Vagina (tissue), 2 donors: ENCODE data around the gene FRMPD4. TPM values are rescaled to one million over a fixed set of nuclear protein-coding genes. Genes with fewer than 3 reads are reported as not detected.

ENCODE experiments used
- DNase-seq, 2 donors: peaks; one replicate each; pipeline ENCODE4 v3.0.0-alpha.2; 2017; ENCODE audit errors: extremely low spot score in 2 of 2
- H3K27ac ChIP-seq: fragments of 200-600 bp; sonication (generic); one replicate; pipeline ENCODE4 v1.5.1; 2019
- H3K27me3 ChIP-seq: fragments of 200-600 bp; sonication (generic); one replicate; pipeline ENCODE4 v1.5.1; 2019
- H3K36me3 ChIP-seq, 2 donors: fragments of 200-600 bp; sonication (generic); one replicate each; pipeline ENCODE4 v1.5.1; 2017 to 2019
- H3K4me1 ChIP-seq: fragments of 200-600 bp; sonication (generic); one replicate; pipeline ENCODE4 v1.5.1; 2019
- H3K4me3 ChIP-seq, 2 donors: fragments of 200-600 bp; sonication (generic); 1 replicate in 1 of 2; 2 replicates in 1 of 2; pipeline ENCODE4 v1.5.1; 2016 to 2019
- H3K9me3 ChIP-seq: fragments of 200-600 bp; sonication (generic); one replicate; pipeline ENCODE4 v1.5.1; 2019
- CTCF ChIP-seq, 3 experiments: fragments of 450-650 bp in 2 of 3; fragments of 200-600 bp in 1 of 3; sonication (generic) in 1 of 3; IDR thresholded peaks; one replicate each; pipeline ENCODE4 v1.5.1; 2017 to 2019; ENCODE audit warnings: antibody characterized with exemption in 3 of 3, mild to moderate bottlenecking in 2 of 3, moderate library complexity in 2 of 3
- POLR2A ChIP-seq, 2 donors: fragments of 450-650 bp; IDR thresholded peaks; one replicate each; pipeline ENCODE4 v1.6.1; 2017; ENCODE audit warnings: antibody characterized with exemption in 2 of 2, mild to moderate bottlenecking in 2 of 2, moderate library complexity in 2 of 2
- POLR2AphosphoS5 ChIP-seq, 2 donors: sonication (generic); formaldehyde crosslinking; IDR thresholded peaks; one replicate each; pipeline ENCODE4 v1.9.0; 2017; ENCODE audit warnings: antibody characterized with exemption in 2 of 2, mild to moderate bottlenecking in 2 of 2, low read depth in 1 of 2; ENCODE audit not compliant: insufficient read depth in 1 of 2
- intact Hi-C: fragments of 100-400 bp; cut with DNase I; formaldehyde crosslinking; loops from one replicate; pipeline ENCODE4 v1.15.1; 2023
- total RNA-seq: library from RNA; depleted of rRNA; stranded (reverse); fragments of >200 nt; gene quantifications from one replicate; pipeline ENCODE4 v1.2.3, GENCODE V29; 2016

Gene FRMPD4
- total RNA-seq, 1 donor from 2014 or later = not detected

GRCh38 chrX:12614266-12614665, 476.0 kb downstream of the FRMPD4 start:
- intact Hi-C loops = no loop called here
- Histone ChIP-seq H3K9me3 (no peaks in the 10 kb centered on the region), H3K4me3 (no peak overlapping the region), H3K4me1 (no peaks in the 10 kb centered on the region), H3K27me3 (no peaks in the 10 kb centered on the region), H3K36me3 (no peaks in the 10 kb centered on the region), H3K27ac (no peak overlapping the region)
- DNase-seq = no peak
- TF ChIP-seq POLR2A (IDR thresholded peaks at IDR 0.05) (no peak), CTCF (IDR thresholded peaks at IDR 0.05) (no peak), POLR2AphosphoS5 (IDR thresholded peaks at IDR 0.05; ENCODE audit: insufficient read depth in 1 of 2, low read depth in 1 of 2) (no peak)

GRCh38 chrX:12615061-12615460, 476.8 kb downstream of the FRMPD4 start:
- Histone ChIP-seq H3K27ac (no peak overlapping the region), H3K27me3 (no peaks in the 10 kb centered on the region), H3K4me3 (no peak overlapping the region), H3K36me3 (no peaks in the 10 kb centered on the region), H3K4me1 (no peaks in the 10 kb centered on the region), H3K9me3 (no peaks in the 10 kb centered on the region)
- TF ChIP-seq POLR2A (IDR thresholded peaks at IDR 0.05) (no peak), CTCF (IDR thresholded peaks at IDR 0.05) (no peak), POLR2AphosphoS5 (IDR thresholded peaks at IDR 0.05; ENCODE audit: insufficient read depth in 1 of 2, low read depth in 1 of 2) (no peak)
- intact Hi-C loops = no loop called here
- DNase-seq = no peak

- no peaks in the 10 kb centered on the region for H3K9me3 ChIP-seq
- intact Hi-C loops = no loop called here
- H3K4me1 ChIP-seq = no peaks in the 10 kb centered on the region
- H3K27ac ChIP-seq = no peak overlapping the region
- H3K27me3 ChIP-seq = no peaks in the 10 kb centered on the region
- no peak for TF ChIP-seq CTCF (IDR thresholded peaks at IDR 0.05)
- no peak for TF ChIP-seq POLR2A (IDR thresholded peaks at IDR 0.05)
- no peak for TF ChIP-seq POLR2AphosphoS5 (IDR thresholded peaks at IDR 0.05; ENCODE audit: insufficient read depth in 1 of 2, low read depth in 1 of 2)
- no peaks in the 10 kb centered on the region for H3K36me3 ChIP-seq
- DNase-seq = no peak
- no peak overlapping the region for H3K4me3 ChIP-seq
These were observed 479.0 kb downstream of the FRMPD4 start for GRCh38 chrX:12617241-12617640.

GRCh38 chrX:12647230-12647629, 509.0 kb downstream of the FRMPD4 start:
- Histone ChIP-seq H3K4me3 (no peak overlapping the region), H3K4me1 (no peaks in the 10 kb centered on the region), H3K9me3 (no peaks in the 10 kb centered on the region), H3K27ac (no peak overlapping the region), H3K27me3 (no peaks in the 10 kb centered on the region), H3K36me3 (no peaks in the 10 kb centered on the region)
- no peak for TF ChIP-seq POLR2AphosphoS5 (IDR thresholded peaks at IDR 0.05; ENCODE audit: insufficient read depth in 1 of 2, low read depth in 1 of 2)
- no peak for TF ChIP-seq POLR2A (IDR thresholded peaks at IDR 0.05)
- TF ChIP-seq CTCF (IDR thresholded peaks at IDR 0.05) = no peak
- no peak for DNase-seq
- intact Hi-C loops = no loop called here

- Histone ChIP-seq H3K36me3 (no peaks in the 10 kb centered on the region), H3K4me3 (no peak overlapping the region), H3K27me3 (no peaks in the 10 kb centered on the region), H3K4me1 (no peaks in the 10 kb centered on the region), H3K9me3 (no peaks in the 10 kb centered on the region), H3K27ac (no peak overlapping the region)
- no peak for TF ChIP-seq CTCF (IDR thresholded peaks at IDR 0.05)
- TF ChIP-seq POLR2AphosphoS5 (IDR thresholded peaks at IDR 0.05; ENCODE audit: insufficient read depth in 1 of 2, low read depth in 1 of 2) = no peak
- no peak for TF ChIP-seq POLR2A (IDR thresholded peaks at IDR 0.05)
- intact Hi-C loops = no loop called here
- no peak for DNase-seq
These were observed 510.7 kb downstream of the FRMPD4 start for GRCh38 chrX:12648995-12649394.
